NCI-H1105 treated with DMSO at 0.1 percent for 48 hours (cell line): Measurements from ENCODE around the gene CFC1B.
"Not testable (repeated sequence)": the region's sequence is repeated elsewhere in the genome, so short reads cannot be mapped to it uniquely, and the experiment has no call there.

Experiments
- DNase-seq: peaks from one replicate; lab custom pipeline; 2025; lab: John Stamatoyannopoulos, UW

CFC1B gene

DNA sequence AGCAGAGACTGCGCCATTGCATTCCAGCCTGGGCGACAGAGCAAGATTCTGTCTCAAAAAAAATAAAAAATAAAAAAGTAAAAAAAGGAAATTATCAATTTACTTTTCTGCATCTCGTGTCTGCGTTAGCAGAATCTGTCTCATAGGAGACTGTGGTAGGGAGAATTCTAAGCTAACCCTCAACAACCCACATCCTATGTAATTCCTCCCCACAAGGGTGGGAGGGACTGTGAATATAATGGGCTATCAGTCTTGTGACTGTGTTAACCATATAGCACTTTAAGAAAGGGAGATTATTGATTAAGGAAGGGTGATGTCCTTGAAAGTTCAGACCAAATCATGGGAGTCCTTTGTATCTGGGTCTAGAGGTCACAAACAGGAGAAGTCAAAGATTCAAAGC, 45.1 kb downstream of the CFC1B start:
- DNase-seq = not testable (repeated sequence)

- not testable (repeated sequence) for DNase-seq
Observed at GRCh38 chr2:130571929-130572328, 50.9 kb downstream of the CFC1B start.

DNA sequence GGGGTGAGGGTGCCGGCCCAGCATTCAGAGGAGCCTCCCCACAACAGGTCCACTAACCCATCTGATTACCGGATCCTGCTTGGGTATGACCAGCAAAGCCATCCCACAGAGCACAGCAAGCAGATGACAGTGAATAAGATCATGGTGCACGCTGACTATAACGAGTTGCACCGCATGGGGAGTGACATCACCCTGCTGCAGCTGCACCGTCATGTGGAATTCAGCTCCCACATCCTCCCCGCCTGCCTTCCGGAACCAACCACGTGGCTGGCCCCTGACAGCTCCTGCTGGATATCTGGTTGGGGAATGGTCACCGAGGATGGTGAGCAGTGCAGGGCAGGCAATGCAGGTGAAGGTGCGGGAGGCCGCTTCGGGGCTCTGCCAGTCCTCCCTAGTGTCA, 53.2 kb downstream of the CFC1B start:
- DNase-seq = not testable (repeated sequence)

DNA sequence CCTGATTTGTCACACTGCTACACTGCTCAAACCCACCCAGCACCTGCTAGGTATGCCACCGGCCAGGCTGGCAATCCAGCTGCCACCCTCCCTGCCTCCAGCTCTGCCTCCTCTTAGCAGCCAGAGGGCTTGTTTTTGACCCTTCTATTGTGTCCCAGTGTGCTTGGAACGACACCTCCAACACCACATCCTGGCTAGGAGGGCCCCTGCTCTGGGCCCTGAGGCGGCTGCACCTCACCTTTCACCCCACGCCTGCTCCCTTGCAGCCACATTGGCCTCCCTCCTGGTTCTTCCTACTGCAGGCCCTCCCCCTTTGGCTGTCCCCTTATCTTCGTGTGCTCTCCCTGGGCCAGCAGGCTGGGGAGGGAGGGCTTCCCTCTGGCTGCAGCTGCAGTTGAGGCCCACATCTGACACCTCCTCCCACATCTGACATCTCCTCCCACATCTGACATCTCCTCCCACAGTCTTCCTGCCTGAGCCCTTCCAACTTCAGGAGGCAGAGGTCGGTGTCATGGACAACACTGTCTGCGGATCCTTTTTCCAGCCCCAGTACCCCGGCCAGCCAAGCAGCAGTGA, 55.3 kb downstream of the CFC1B start:
- not testable (repeated sequence) for DNase-seq

GRCh38 chr2:130577559-130577958, 56.5 kb downstream of the CFC1B start:
- DNase-seq = not testable (repeated sequence)
